Inflammatory macrophage treated with lipopolysaccharide for 4 hours (primary cell): ENCODE results near the gene KRTAP5-1.
"Not testable (repeated sequence)": the region's sequence is repeated elsewhere in the genome, so short reads cannot be mapped to it uniquely, and the experiment has no call there.

Source experiments
- DNase-seq: peaks from one replicate; pipeline ENCODE4 v3.0.0-alpha.2; 2020

Gene KRTAP5-1

DNA sequence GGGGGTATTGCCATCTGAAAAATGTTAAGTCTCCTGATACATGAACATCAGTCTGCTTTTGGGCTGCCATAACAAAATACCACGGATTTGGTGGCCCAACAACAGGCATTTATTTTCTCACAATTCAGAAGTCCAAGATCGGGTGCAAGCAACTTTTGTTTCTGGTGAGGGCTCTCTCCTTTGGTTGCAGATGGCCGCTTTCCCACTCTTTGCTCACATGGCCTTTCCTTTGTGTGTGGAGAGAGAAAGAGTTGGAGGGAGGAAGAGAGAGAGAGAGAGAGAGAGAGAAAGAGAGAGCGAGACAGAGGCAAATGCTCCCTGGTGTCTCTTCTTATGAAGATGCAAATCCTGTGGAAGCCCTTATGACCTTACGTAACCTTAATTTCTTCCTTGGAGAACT, 15.5 kb upstream of the KRTAP5-1 start:
- no peak for DNase-seq

DNA sequence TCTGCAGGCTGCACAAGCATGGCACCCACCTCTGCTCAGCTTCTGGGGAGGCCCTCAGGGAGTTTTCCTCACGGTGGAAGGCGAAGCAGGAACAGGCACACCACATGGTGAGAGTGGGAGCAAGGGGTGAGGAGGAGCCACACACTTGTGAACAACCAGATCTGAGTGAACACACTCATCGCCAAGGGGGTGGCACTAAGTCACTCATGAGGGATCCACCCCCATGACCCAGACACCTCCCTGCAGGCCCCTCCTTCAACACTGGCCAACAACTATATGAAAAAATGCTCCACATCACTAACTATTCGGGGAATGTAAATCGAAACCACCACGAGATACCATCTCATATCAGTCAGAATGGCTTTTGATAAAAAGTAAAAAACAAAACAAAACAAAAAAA, 13.7 kb upstream of the KRTAP5-1 start:
- DNase-seq = no peak

DNA sequence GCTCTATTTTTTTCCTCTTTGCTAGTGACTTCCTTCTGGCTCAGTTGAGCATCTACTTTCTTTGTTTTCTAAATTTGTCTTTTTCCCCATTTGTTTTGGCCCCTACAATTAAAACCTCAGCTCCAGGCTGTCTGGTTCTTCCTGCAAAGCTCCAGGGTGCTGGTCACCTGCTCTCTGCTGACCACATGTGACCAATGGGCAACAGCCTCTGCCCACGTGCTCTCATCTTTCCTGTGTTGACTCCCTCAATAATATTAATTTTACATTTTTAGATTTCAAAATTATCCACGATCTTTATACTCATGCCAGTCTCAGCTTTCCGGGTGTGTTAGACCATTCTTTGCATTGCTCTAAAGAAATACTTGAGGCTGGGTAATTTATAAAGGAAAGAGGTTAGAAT, 13.3 kb upstream of the KRTAP5-1 start:
- not testable (repeated sequence) for DNase-seq

GRCh38 chr11:1597994-1598380, 12.9 kb upstream of the KRTAP5-1 start, which contains the start of gene KRTAP5-2:
Gene KRTAP5-2 (minus strand): TSS chr11:1598294. CDS start chr11:1598250, 44 bp downstream.
- DNase-seq = no peak

DNA sequence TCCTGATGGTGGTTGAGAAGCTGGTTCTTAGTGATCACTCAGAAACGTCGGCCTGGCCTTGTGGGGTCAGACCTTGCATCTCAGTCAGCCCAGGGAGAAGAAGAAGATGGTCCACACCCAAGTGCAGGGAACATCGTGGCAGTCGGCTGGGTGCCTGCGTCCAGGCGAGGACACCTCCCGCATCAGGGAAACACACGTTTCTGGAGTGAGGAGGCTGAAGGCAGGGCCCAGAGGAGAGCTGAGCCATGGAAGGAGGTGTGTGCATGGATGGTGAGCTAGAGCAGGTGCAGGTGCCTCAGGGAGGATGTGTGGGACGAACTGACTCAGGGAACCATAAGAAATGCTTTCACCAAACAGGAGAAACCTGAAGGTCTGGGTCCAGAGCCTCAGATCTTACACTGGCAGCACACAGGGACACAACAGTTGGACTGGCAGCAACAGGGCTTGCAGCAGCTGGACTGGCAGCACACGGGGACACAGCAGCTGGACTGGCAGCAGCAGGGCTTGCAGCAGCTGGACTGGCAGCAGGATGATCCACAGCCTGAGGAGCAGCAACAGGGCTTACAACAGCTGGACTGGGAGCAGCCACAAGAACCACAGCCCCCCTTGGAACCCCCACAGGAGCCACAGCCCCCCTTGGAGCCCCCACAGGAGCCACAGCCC, 12.4 kb upstream of the KRTAP5-1 start:
- no peak for DNase-seq

DNA sequence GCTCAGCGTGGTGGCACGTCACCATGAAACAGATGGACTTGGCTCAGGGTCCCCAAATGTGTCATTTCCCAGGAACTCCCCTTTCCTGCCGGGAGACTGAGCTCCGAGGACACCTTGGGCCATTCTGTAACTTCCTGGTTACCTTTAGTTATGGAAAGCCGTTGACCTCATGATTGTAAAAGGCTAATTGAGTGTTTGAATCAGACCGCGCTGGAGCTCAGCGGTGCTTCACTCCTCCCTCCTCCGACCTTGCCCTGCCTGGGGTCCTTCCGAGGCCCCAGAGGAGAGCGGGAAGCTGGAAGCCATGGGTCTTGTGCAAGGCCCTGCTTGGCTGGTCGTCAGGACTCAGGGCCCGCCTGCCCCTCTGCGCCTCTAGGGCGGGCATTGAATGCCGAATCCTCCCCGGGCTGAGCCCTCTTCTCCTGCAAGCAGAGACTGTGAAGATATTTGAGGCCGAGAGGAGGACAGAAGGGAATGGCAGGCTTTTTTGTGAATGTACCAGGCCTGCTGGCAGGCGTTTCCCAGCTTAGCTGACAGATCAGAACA, 11.6 kb upstream of the KRTAP5-1 start:
- not testable (repeated sequence) for DNase-seq

- not testable (repeated sequence) for DNase-seq
These were observed 11.0 kb upstream of the KRTAP5-1 start for GRCh38 chr11:1595994-1596575.

DNA sequence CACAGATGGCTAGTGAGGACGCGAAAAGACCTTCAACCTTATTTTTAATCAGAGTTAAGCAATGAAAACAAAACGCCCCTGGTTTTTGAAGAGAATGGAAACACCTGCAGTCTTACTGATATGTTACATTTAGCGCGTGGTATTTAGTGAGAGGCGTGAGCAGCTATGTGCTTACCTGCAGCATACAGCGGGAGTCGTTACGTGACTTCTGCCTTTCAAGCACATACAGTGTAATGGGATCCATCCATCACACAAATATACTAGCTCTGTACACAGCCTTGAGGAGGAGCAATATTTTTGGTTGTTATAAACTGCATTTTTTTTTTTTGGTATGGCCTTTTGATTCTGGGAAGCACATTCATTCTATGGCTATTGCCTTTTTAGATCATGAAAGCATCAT, 7.5 kb upstream of the KRTAP5-1 start:
- DNase-seq = no peak

DNA sequence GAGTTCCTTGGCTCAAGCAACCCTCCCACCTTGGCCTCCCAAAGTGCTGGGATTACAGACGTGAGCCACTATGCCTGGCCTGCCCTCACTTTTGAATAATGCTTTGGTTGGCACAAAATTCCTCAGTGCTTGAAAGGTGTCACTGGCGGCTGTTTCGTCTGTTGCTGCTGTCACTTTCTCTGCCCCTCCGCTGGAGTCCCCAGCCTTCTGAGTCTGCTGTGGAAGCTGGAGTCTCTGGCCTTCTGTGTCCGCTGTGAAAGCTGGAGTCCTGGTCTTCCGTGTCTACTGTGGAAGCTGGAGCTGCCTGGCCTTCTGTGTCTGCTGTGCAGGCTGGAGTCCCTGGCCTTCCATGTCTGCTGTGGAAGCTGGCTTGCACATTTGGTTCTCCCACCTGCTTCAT, 4.9 kb upstream of the KRTAP5-1 start:
- DNase-seq = no peak

DNA sequence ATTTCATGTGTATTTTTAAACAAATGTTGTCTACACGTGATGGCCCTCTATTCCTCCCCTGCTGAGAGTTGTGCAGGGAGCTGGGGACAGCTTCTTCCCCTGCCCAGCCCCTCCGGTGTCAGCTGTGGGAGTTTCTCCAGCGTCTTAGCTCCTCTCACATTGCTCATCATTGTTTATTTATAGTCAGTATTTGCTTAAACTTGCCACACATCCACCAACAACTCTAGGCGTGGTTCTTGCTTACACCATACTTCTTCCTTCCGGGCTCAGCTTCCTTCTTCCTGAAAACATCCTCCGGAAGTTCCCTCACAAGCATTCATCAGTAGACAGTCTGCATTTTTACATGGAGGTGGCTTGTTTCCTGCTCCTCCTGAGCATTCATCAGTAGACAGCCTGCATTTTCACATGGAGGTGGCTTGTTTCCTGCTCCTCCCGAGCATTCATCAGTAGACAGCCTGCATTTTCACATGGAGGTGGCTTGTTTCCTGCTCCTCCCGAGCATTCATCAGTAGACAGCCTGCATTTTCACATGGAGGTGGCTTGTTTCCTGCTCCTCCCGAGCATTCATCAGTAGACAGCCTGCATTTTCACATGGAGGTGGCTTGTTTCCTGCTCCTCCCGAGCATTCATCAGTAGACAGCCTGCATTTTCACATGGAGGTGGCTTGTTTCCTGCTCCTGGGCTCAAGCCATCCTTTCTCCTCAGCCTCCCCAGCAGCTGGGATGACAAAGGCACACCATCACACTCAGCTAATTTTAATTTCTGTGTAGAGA, 4.3 kb upstream of the KRTAP5-1 start:
- DNase-seq = peak; percentile 94

DNA sequence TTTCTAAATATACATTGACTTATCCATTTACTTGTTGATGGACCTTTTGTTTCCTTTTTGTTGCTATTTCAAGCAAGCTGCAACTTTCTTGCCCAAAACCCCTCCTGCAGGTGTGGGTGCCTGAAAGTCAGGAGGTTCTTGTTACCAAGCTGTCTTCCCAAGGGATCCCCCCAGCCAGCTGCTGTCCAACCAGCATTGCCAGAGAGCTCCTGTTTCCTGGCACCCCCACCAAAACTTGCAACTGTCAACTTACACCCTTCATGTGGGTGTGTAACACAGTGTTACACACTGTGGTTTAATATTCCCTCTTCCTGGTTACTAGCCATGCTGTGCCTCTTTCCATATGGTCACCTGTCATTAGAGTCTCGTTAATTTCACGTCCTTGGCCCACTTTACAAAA, 1.6 kb upstream of the KRTAP5-1 start:
- DNase-seq = no peak

DNA sequence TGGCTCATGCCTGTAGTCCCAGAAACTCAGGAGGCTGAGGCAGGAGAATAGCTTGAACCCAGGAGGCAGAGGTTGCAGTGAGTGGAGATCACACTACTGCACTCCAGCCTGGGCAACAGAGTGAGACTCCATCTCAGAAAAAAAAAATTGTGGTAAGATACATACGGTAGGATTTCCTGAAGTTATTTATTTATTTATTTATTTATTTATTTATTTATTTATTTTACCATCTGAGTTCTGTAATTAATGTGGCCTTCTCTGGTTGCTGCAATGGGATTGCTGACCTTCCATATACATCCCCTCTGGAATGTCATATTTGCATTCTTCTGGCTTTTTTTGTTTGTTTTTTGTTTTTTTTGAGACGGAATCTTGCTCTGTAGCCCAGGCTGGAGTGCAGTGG, 2.2 kb downstream of the KRTAP5-1 start:
- DNase-seq = not testable (repeated sequence)

DNA sequence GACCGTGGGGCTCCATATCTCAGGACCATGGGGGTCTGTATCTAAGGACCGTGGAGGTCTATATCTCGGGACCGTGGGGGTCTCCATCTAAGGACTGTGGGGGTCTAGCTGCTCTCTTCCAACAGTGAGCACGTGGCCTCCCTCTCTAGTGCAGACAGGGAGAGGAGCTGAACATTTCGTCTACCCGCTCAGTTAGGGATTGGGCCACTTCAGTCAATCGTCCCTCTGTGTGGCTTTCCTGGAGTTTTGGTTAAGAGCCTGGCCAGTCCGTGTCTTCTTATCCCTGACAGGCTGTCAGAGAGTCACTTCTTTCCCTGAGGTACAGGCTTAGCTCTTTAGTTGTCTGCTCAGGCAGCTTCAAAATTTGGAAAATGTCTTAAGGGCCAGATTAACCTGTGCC, 3.1 kb downstream of the KRTAP5-1 start:
- DNase-seq = no peak

DNA sequence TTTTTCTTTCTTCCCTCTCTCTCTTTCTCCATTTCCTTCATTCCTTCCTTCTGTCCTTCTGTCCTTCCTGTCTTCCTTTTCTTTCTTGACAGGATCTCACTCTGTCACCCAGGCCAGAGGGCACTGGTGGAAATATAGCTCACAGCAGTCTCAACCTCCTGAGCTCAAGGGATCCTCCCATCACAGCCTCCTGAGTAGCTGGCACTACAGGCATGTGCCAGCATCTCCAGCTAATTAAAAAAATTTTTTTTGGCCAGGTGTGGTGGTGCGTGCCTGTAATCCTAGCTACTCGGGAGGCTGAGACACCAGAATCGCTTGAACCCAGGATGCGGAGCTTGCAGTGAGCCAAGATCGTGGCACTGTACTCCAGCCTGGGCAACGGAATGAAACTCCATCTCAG, 8.3 kb downstream of the KRTAP5-1 start:
- DNase-seq = no peak

DNA sequence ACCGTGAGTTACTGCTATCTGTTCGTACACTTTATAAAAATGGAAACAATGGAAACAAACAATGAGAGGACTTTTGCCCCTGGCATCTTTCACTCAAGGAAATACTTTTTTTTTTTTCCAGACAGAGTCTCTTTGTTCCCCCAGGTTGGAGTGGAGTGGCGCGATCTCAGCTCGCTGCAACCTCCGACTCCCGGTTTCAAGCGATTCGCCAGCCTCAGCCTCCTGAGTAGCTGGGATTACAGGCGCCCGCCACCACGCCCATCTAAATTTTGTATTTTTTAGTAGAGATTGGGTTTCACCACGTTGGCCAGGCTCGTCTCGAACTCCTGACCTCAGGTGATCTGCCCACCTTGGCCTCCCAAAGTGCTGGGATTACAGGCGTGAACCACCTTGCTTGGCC, 9.3 kb downstream of the KRTAP5-1 start:
- DNase-seq = not testable (repeated sequence)

DNA sequence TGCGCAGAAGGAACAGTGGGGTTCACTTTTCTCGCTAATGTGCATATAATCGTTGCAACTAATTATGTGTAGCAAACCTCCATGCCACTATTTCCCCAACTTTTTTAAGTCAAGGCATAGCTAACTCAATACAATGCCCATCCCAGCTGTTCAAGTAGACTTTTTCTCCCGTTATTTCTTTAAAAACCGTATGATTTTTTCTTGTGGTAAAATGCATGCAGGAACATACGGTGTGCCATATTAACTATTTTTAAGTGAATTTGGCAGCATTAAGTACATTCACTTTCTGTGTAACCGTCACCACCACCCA, 10.2 kb downstream of the KRTAP5-1 start:
- DNase-seq = no peak

DNA sequence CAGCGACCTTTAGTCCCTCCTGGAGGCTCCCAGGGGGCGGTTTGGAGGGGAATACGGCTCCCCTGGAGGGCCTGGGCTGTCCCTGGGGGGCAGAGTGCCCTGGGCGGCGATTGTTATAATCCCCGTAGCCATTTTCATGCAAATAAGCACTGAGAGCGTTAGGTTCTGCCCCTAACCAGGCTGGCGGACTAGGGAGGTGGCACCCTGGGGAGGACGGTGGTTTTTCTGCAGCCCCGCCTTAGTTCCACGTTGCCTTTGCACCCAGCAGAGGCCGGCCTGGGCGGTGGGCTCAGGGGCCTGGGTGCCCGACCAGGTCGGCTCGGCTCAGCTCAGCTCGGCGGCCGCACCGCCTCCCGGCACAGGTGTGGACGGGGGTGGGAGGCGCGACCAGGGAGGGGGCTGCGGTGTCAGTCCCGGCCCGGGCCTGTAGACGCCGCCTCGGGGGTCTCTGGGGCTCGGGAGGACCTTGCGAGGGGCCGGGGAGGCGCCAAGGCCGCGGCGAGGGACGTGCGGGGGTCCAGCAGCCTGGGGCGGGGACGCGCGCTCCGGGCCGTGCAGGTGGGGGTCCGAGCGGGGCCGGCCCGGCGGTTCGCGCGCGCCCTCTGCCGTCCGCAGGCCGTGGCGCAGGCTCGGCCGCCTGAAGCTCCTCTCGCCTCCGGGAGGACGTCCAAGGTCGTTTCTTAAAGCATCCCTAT, 10.7 kb downstream of the KRTAP5-1 start:
- DNase-seq = peak; percentile 46

- no peak for DNase-seq
These were observed 11.2 kb downstream of the KRTAP5-1 start for GRCh38 chr11:1573903-1574237.

- no peak for DNase-seq
These were observed 11.8 kb downstream of the KRTAP5-1 start for GRCh38 chr11:1573077-1573902.

DNA sequence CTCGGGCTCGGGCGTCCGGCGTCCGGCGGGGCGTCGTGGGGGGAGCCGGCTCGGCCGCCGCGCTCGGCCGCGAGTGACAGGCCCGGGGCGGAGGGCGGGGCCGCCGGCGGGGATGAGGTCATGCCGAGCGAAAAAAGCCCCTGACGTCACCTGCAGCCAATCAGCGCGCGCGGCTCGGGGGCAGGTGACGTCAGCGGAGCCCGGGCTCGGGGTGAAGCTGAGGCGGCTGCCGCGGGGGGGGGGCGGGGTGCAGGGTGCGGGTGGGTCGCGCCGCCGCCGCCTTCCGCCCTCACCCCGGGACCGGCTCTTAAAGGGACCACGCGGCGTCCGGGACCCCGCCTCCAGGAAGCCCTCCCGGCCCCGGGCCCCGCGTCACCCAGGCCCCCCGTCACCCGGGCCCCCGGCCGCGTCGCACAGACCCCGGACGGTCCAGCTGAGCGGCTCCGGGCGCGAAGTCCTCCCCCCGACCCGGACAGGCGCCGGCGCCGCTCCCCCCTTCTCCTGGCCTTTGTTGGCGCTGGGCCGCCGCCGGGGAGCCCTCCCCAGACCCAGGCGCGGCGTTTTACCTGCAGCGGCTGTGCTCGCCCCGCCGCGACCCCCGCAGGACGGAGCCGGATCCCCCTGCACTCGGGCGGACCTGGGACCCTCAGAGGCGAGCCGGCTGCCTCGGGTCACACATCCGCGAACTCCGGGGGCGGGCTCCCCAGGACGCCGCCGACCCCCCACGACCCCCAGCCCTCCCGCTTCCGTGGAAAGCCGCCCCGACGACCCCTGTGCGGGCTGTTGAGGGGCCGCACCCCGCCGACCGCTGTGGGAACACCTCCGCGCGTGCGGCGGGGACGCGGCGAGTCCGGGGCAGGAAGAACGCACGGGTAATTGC, 12.6 kb downstream of the KRTAP5-1 start, which contains the start of gene DUSP8:
DUSP8 (minus strand) TSS at position 75 of the 880 bp plus-strand sequence. CDS start 6,445 bp downstream, outside the sequence.
- DNase-seq = peak; percentile 88

DNA sequence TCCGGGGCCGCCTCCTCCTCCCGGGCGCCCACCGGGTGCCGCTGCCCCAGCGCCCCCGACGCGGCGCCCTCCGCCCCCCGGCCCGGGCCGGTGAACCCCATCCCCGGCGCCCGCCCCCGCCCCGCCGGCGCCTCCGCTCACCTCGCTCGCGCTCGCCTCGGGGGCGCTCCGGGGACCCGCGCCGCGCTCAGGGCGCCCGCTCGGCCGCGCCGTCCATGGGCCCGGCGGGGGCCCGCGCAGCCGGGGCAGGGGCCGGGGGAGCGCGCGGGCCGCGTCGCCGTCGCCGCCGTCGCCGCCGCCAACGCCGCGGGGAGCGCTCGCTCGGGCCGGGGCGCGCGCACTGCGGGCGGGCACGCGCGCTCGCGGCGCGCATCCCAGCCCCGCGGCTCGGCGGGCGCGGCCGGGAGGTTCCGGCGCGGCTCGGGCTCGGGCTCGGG, 13.3 kb downstream of the KRTAP5-1 start:
- DNase-seq = no peak
